ENCODE results near the gene TCF12. TPM values are rescaled to one million over a fixed set of nuclear protein-coding genes. Genes with fewer than 3 reads are reported as not detected.

Gene TCF12
- total RNA-seq, 1 experiment from 2014 or later = 76.7 TPM

DNA sequence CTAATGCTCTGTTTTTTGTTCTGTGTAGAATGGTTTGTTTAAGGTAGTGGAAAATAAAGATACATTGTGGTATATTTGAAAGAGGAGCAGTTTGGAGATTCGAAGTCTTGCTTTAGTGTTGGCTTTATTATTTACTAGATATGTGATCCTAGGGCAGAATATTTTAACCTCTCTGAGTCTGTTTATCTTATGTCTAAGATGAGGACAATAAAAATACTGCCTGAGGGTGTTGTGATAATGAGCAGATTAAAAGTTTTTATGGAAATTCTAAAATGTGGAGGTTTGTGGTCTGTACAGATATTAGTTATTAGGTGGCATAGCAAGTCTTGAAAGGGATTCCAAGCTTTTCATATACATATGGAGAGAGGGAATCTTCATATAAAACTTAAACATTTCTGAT, 15.0 kb downstream of the TCF12 start:
- no peak overlapping the region for H2BK12ac ChIP-seq (ENCODE audit: insufficient read length, low read depth, low read length)
- no peak overlapping the region for H2AFZ ChIP-seq (ENCODE audit: low read length)
- H3K9ac ChIP-seq (ENCODE audit: extremely low read depth, insufficient read length, low read length) = no peak overlapping the region
- no peak overlapping the region for H2BK5ac ChIP-seq (ENCODE audit: insufficient read length, low read length)
- H3K27me3 Mint-ChIP-seq (ENCODE audit: low read depth) = no peaks in the 10 kb centered on the region
- H4K20me1 ChIP-seq (ENCODE audit: control insufficient read depth, insufficient read depth, insufficient read length) = no peaks in the 10 kb centered on the region
- no peak overlapping the region for H2AK5ac ChIP-seq (ENCODE audit: insufficient read length, low read length)
- H3K4me1 ChIP-seq (ENCODE audit: insufficient read depth, low read length) = 0 out of 2 replicates have a peak, but pooled peaks cover 4% of the 10 kb centered on the region
- H3K36me3 Mint-ChIP-seq (ENCODE audit: insufficient read depth in 1 of 3, low read depth in 3 of 3) = peaks cover 22 to 30% (median 25%) of the 10 kb centered on the region in 3 experiments
- H3K4me1 Mint-ChIP-seq = peaks cover 37 to 40% of the 10 kb centered on the region in 2 experiments
- no peak overlapping the region for H3K18ac ChIP-seq (ENCODE audit: insufficient read length, low read depth, low read length)
- H3K4me2 ChIP-seq (ENCODE audit: insufficient read depth, insufficient read length, low read length) = no peak overlapping the region
- H3K27ac ChIP-seq (ENCODE audit: insufficient read length, low read depth, low read length) = no peak overlapping the region
- no peak overlapping the region for H3K14ac ChIP-seq (ENCODE audit: insufficient read depth, low read length)
- no peak overlapping the region for H3K23ac ChIP-seq (ENCODE audit: insufficient read length, low read depth, low read length)
- H3K56ac ChIP-seq (ENCODE audit: insufficient read length, low read depth, low read length) = no peak overlapping the region
- H3K27me3 ChIP-seq (ENCODE audit: insufficient read depth, low read length) = no peaks in the 10 kb centered on the region
- TF ChIP-seq, protein P1, sequence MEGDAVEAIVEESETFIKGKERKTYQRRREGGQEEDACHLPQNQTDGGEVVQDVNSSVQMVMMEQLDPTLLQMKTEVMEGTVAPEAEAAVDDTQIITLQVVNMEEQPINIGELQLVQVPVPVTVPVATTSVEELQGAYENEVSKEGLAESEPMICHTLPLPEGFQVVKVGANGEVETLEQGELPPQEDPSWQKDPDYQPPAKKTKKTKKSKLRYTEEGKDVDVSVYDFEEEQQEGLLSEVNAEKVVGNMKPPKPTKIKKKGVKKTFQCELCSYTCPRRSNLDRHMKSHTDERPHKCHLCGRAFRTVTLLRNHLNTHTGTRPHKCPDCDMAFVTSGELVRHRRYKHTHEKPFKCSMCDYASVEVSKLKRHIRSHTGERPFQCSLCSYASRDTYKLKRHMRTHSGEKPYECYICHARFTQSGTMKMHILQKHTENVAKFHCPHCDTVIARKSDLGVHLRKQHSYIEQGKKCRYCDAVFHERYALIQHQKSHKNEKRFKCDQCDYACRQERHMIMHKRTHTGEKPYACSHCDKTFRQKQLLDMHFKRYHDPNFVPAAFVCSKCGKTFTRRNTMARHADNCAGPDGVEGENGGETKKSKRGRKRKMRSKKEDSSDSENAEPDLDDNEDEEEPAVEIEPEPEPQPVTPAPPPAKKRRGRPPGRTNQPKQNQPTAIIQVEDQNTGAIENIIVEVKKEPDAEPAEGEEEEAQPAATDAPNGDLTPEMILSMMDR (conservative IDR thresholded peaks at IDR 0.05) = no peak
- H4K91ac ChIP-seq (ENCODE audit: insufficient read length, low read depth, low read length) = no peak overlapping the region
- no peak overlapping the region for H4K5ac ChIP-seq (ENCODE audit: insufficient read length, low read depth, low read length)
- no peaks in the 10 kb centered on the region for H3K23me2 ChIP-seq (ENCODE audit: insufficient read length, low read depth, low read length, poor library complexity, severe bottlenecking)
- no peak overlapping the region for H3T11ph ChIP-seq (ENCODE audit: low read length)
- no peak overlapping the region for H3K4me3 Mint-ChIP-seq
- H3K79me1 ChIP-seq (ENCODE audit: insufficient read depth, low read depth, low read length, poor library complexity, severe bottlenecking) = peaks cover 6% of the 10 kb centered on the region
- no peak overlapping the region for H3K4ac ChIP-seq (ENCODE audit: low read depth, low read length)
- no peak overlapping the region for H4K8ac ChIP-seq (replicated peaks; ENCODE audit: insufficient read length, low read depth, low read length)
- no peak for DNase-seq
- no peaks in the 10 kb centered on the region for H3K9me3 ChIP-seq (ENCODE audit: control insufficient read depth, low read depth, low read length)
- no CpG with 5 or more reads among the region's 1 CpG for WGBS (ENCODE audit: extremely low coverage, insufficient read length, low lambda C conversion rate)
- peaks cover 28% of the 10 kb centered on the region; the same call in 1 of the 2 replicates for H3K79me2 ChIP-seq (ENCODE audit: insufficient read depth, low read length)
- H3K9me3 Mint-ChIP-seq = peaks cover 0 to 2% of the 10 kb centered on the region in 2 experiments; a peak in 2 of 5 replicates
- H2BK120ac ChIP-seq (ENCODE audit: low read depth, low read length, poor library complexity, severe bottlenecking) = no peak overlapping the region
- H2BK15ac ChIP-seq (ENCODE audit: low read depth, low read length) = no peak overlapping the region
- H2BK20ac ChIP-seq (ENCODE audit: low read depth, low read length, poor library complexity, severe bottlenecking) = no peak overlapping the region
- peak overlapping the region in 2 of 3 experiments; percentile 2; a peak in 1 of 7 replicates for H3K27ac Mint-ChIP-seq

All from H9 (cell line).